T-cell (primary cell): ENCODE measurements around the gene TMEM185A. TPM values are rescaled to one million over a fixed set of nuclear protein-coding genes. Genes with fewer than 3 reads are reported as not detected.
A peak's percentile ranks its signal among the peaks of the same experiment; 100 is the strongest.
"Not testable (repeated sequence)": the region's sequence is repeated elsewhere in the genome, so short reads cannot be mapped to it uniquely, and the experiment has no call there.

Experiments
- ATAC-seq, 4 experiments: fragments of 200-7000 bp in 3 of 4; fragments of 150-1000 bp in 1 of 4; cut with Tn5 transposase; replicated peaks in 1 of 4; 1 replicate in 3 of 4; 2 replicates in 1 of 4; pipeline ENCODE4 v1.10.0; 2021; ENCODE audit warnings: moderate library complexity in 3 of 4, mild to moderate bottlenecking in 2 of 4, moderate number of reproducible peaks in 1 of 4
- CTCF ChIA-PET, 2 donors: fragments of 300-600 bp; sonication (Branson Sonifier 250); formaldehyde crosslinking; loops; one replicate each; lab custom pipeline; 2022; ENCODE audit warnings: antibody characterized with exemption in 2 of 2; lab: Charles Lee
- POLR2A ChIA-PET, 2 donors: fragments of 300-600 bp; sonication (Branson Sonifier 250); formaldehyde crosslinking; loops; one replicate each; lab custom pipeline; 2022; ENCODE audit warnings: antibody characterized with exemption in 2 of 2; lab: Charles Lee
- DNase-seq, 35 experiments: peaks; one replicate each; pipeline versions ENCODE4 v3.0.0 to v3.0.0-alpha.2; 2013 to 2023
- H3K27ac ChIP-seq: one replicate; pipeline ENCODE4 v1.5.1; 2013; ENCODE audit warnings: low read length
- H3K27me3 ChIP-seq, 2 experiments: replicated peaks in 1 of 2; 1 replicate in 1 of 2; 2 replicates in 1 of 2; pipeline versions ENCODE4 v1.6.1 to v1.7.0; 2013; ENCODE audit warnings: low read length in 1 of 2, mixed read lengths in 1 of 2; ENCODE audit not compliant: control insufficient read depth in 2 of 2, insufficient read depth in 2 of 2; ENCODE audit errors: extremely low read depth in 1 of 2
- H3K36me3 ChIP-seq, 2 donors: 1 replicate in 1 of 2; 2 replicates in 1 of 2; pipeline versions ENCODE4 v1.6.1 to v1.7.0; 2013; ENCODE audit warnings: low read length in 1 of 2; ENCODE audit not compliant: control insufficient read depth in 2 of 2, insufficient read depth in 1 of 2; ENCODE audit errors: extremely low read depth in 1 of 2
- H3K4me1 ChIP-seq, 2 experiments: 1 replicate in 1 of 2; 2 replicates in 1 of 2; pipeline versions ENCODE4 v1.6.1 to v1.7.0; 2013; ENCODE audit warnings: low read length in 2 of 2, mixed read lengths in 1 of 2; ENCODE audit not compliant: insufficient read depth in 2 of 2, control insufficient read depth in 1 of 2; ENCODE audit errors: extremely low read depth in 1 of 2
- H3K4me3 ChIP-seq, 2 donors: 1 replicate in 1 of 2; 2 replicates in 1 of 2; pipeline versions ENCODE4 v1.5.1 to v1.7.0; 2013; ENCODE audit warnings: mild to moderate bottlenecking in 2 of 2, low read length in 1 of 2, moderate library complexity in 1 of 2; ENCODE audit not compliant: control insufficient read depth in 1 of 2; ENCODE audit errors: extremely low read depth in 1 of 2
- H3K9me3 ChIP-seq: 2 replicates; pipeline ENCODE4 v1.7.0; 2013
- H3K27ac Mint-ChIP-seq, 2 donors: one replicate each; pipeline ENCODE4 v1.8.0; 2020 to 2021; ENCODE audit warnings: mild to moderate bottlenecking in 2 of 2, mixed read lengths in 2 of 2
- H3K27me3 Mint-ChIP-seq, 2 donors: one replicate each; pipeline ENCODE4 v1.8.0; 2021 to 2022; ENCODE audit warnings: mixed read lengths in 2 of 2
- H3K36me3 Mint-ChIP-seq: one replicate; pipeline ENCODE4 v1.8.0; 2021; ENCODE audit warnings: mixed read lengths
- H3K4me1 Mint-ChIP-seq, 3 donors: one replicate each; pipeline ENCODE4 v1.8.0; 2020 to 2022; ENCODE audit warnings: mixed read lengths in 3 of 3, mild to moderate bottlenecking in 1 of 3
- H3K4me3 Mint-ChIP-seq, 3 donors: one replicate each; pipeline ENCODE4 v1.8.0; 2020 to 2022; ENCODE audit warnings: mild to moderate bottlenecking in 3 of 3, mixed read lengths in 3 of 3, moderate library complexity in 3 of 3
- H3K9me3 Mint-ChIP-seq, 3 donors: one replicate each; pipeline ENCODE4 v1.8.0; 2020 to 2022; ENCODE audit warnings: mixed read lengths in 3 of 3
- WGBS: methylation state at CpG from one replicate; pipeline ENCODE4 v1.1.5; 2013; ENCODE audit warnings: missing lambda C conversion rate; ENCODE audit not compliant: insufficient coverage; 5-methylcytosine and 5-hydroxymethylcytosine counted together
- total RNA-seq, 35 experiments: library from RNA in 6 of 35; stranded (reverse) in 6 of 35; fragments of 120-200 nt in 1 of 35; gene quantifications; one replicate each; pipeline versions ENCODE4 v1.2.1 to v1.2.4 and lab custom pipeline; 2013 to 2026

TMEM185A gene
- total RNA-seq, 5 donors from 2014 or later (not counting 1 experiment from before 2014, with no cell fraction given) = 13.8 to 26.5 (median 25.6) TPM

- ChIA-PET POLR2A (no interaction called here), CTCF (no interaction called here)
- peaks cover 3% of the 10 kb centered on the region for H3K36me3 Mint-ChIP-seq
- DNase-seq (no peak), ATAC-seq (no peak)
- 100% methylated on average over 1 of the region's 5 CpGs for WGBS
- Histone ChIP-seq H3K36me3 (no peaks in the 10 kb centered on the region), H3K4me1 (peaks cover 0 to 18% of the 10 kb centered on the region in 2 experiments), H3K9me3 (no peaks in the 10 kb centered on the region), H3K27me3 (peaks cover 0 to 2% of the 10 kb centered on the region in 2 experiments), H3K27ac (no peak overlapping the region), H3K4me3 (no peak overlapping the region)
- peaks cover 2 to 21% of the 10 kb centered on the region in 2 donors for H3K27me3 Mint-ChIP-seq
- peak overlapping the region; percentile 85 to 94 (median 89) for H3K4me3 Mint-ChIP-seq
- no peak overlapping the region for H3K27ac Mint-ChIP-seq
- H3K9me3 Mint-ChIP-seq = no peaks in the 10 kb centered on the region
- H3K4me1 Mint-ChIP-seq = peaks cover 40 to 56% (median 56%) of the 10 kb centered on the region in 3 donors
Observed at GRCh38 chrX:149629730-149630387, 1.7 kb downstream of the TMEM185A start.

GRCh38 chrX:149628768-149629167 lies 2.8 kb downstream of the TMEM185A start:
- peaks cover 0 to 17% of the 10 kb centered on the region in 2 donors for H3K27me3 Mint-ChIP-seq
- H3K4me3 Mint-ChIP-seq = no peak overlapping the region
- H3K9me3 Mint-ChIP-seq = no peaks in the 10 kb centered on the region
- peaks cover 3% of the 10 kb centered on the region for H3K36me3 Mint-ChIP-seq
- H3K4me1 Mint-ChIP-seq = peaks cover 46 to 64% (median 64%) of the 10 kb centered on the region in 3 donors
- DNase-seq = no peak
- Histone ChIP-seq H3K27me3 (no peaks in the 10 kb centered on the region), H3K4me1 (peaks cover 0 to 18% of the 10 kb centered on the region in 2 experiments), H3K36me3 (no peaks in the 10 kb centered on the region), H3K4me3 (no peak overlapping the region), H3K9me3 (no peaks in the 10 kb centered on the region), H3K27ac (no peak overlapping the region)
- H3K27ac Mint-ChIP-seq = no peak overlapping the region
- ChIA-PET POLR2A (no interaction called here), CTCF (no interaction called here)
- no peak for ATAC-seq
- no CpG with 5 or more reads among the region's 2 CpGs for WGBS

- DNase-seq = no peak
- no peak overlapping the region for H3K4me3 Mint-ChIP-seq
- no peak overlapping the region for H3K27ac Mint-ChIP-seq
- ChIA-PET POLR2A (no interaction called here), CTCF (no interaction called here)
- peaks cover 3% of the 10 kb centered on the region for H3K36me3 Mint-ChIP-seq
- H3K36me3 ChIP-seq = no peaks in the 10 kb centered on the region
- no CpG with 5 or more reads among the region's 3 CpGs for WGBS
- peaks cover 48 to 66% (median 64%) of the 10 kb centered on the region in 3 donors for H3K4me1 Mint-ChIP-seq
- peaks cover 0 to 18% of the 10 kb centered on the region in 2 experiments for H3K4me1 ChIP-seq
- no peak overlapping the region for H3K27ac ChIP-seq
- no peak for ATAC-seq
- no peaks in the 10 kb centered on the region for H3K9me3 Mint-ChIP-seq
- no peaks in the 10 kb centered on the region for H3K27me3 ChIP-seq
- H3K4me3 ChIP-seq = no peak overlapping the region
- H3K27me3 Mint-ChIP-seq = peaks cover 0 to 17% of the 10 kb centered on the region in 2 donors
- no peaks in the 10 kb centered on the region for H3K9me3 ChIP-seq
Observed at GRCh38 chrX:149628280-149628679, 3.3 kb downstream of the TMEM185A start.

- H3K4me1 ChIP-seq = peaks cover 0 to 13% of the 10 kb centered on the region in 2 experiments
- POLR2A ChIA-PET, DNase-seq, H3K4me3 ChIP-seq, ATAC-seq, H3K36me3 Mint-ChIP-seq, H3K27ac ChIP-seq, H3K9me3 Mint-ChIP-seq, H3K9me3 ChIP-seq, H3K27me3 ChIP-seq, CTCF ChIA-PET, H3K36me3 ChIP-seq, H3K4me3 Mint-ChIP-seq, H3K27ac Mint-ChIP-seq: not testable (repeated sequence)
- no CpG with 5 or more reads among the region's 8 CpGs for WGBS
- H3K27me3 Mint-ChIP-seq = peaks cover 0 to 11% of the 10 kb centered on the region in 2 donors
- H3K4me1 Mint-ChIP-seq = peaks cover 45 to 67% (median 60%) of the 10 kb centered on the region in 3 donors
Observed at GRCh38 chrX:149626829-149627228, 4.8 kb downstream of the TMEM185A start.

GRCh38 chrX:149619662-149620061 lies 11.9 kb downstream of the TMEM185A start:
- H3K27ac Mint-ChIP-seq, CTCF ChIA-PET, ATAC-seq, H3K9me3 ChIP-seq, POLR2A ChIA-PET, H3K27me3 ChIP-seq, H3K4me3 Mint-ChIP-seq, H3K36me3 ChIP-seq, H3K27me3 Mint-ChIP-seq, H3K27ac ChIP-seq, H3K36me3 Mint-ChIP-seq, DNase-seq, H3K4me3 ChIP-seq, H3K4me1 ChIP-seq, H3K9me3 Mint-ChIP-seq: not testable (repeated sequence)
- WGBS = no CpG with 5 or more reads among the region's 1 CpG
- peaks cover 11 to 34% (median 21%) of the 10 kb centered on the region in 3 donors for H3K4me1 Mint-ChIP-seq

GRCh38 chrX:149618871-149619270 lies 12.7 kb downstream of the TMEM185A start:
- no peaks in the 10 kb centered on the region for H3K27me3 ChIP-seq
- H3K27ac Mint-ChIP-seq = no peak overlapping the region
- POLR2A ChIA-PET = no interaction called here
- peaks cover 5 to 32% (median 17%) of the 10 kb centered on the region in 3 donors for H3K4me1 Mint-ChIP-seq
- ATAC-seq (no peak), DNase-seq (no peak)
- no peak overlapping the region for H3K4me3 Mint-ChIP-seq
- no CpG with 5 or more reads among the region's 3 CpGs for WGBS
- H3K4me1 ChIP-seq = no peaks in the 10 kb centered on the region
- H3K27ac ChIP-seq = no peak overlapping the region
- CTCF ChIA-PET = no interaction called here
- no peak overlapping the region for H3K4me3 ChIP-seq
- no peaks in the 10 kb centered on the region for H3K36me3 ChIP-seq
- no peaks in the 10 kb centered on the region for H3K36me3 Mint-ChIP-seq
- no peaks in the 10 kb centered on the region for H3K9me3 Mint-ChIP-seq
- H3K27me3 Mint-ChIP-seq = no peaks in the 10 kb centered on the region
- no peaks in the 10 kb centered on the region for H3K9me3 ChIP-seq
